HG03060 (cell line): ENCODE measurements around the gene CHRD.

ENCODE experiments used
- ATAC-seq: cut with Tn5 transposase; IDR thresholded peaks from one replicate; pipeline ENCODE4 v1.9.1; 2021; ENCODE audit warnings: low read depth, moderate number of reproducible peaks; ENCODE audit not compliant: unreplicated experiment

The CHRD gene

DNA sequence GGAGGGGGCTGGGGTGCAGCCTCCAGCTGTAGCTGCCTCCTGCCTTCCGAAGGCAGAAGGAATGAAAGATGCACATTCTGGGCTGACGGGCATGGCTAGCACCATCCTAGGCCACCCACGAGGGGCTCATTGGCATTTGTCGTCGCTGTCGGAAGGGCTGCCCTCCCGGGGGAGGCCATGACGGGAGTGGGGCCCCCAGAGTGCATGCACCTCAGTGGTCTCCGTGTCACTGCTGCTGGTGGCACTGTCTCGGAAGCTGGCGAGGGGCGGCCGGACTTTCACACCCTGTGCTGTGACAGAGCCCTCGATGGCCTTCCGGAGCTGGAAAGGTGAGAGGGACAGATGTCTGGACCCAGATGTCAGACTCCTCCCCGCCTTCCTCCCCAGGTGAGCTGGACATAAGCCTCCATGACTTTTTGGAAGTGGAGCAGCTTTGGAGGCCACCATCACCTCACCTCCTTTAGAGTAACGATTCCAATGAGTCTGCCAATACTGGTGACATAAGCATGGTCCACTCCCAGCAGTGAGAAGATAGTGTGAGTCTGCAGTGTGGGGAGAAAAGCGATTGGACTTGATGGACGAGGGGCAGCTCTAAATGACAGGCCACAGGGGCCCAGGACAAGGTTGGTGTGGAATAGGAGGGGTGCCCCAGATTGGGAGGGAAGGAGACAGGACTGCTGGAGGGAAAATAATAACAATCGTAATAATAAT lies 33.2 kb upstream of the CHRD start:
- no peak for ATAC-seq

GRCh38 chr3:184347321-184348056 lies 32.4 kb upstream of the CHRD start:
- ATAC-seq, result no peak

GRCh38 chr3:184348057-184348382 lies 31.8 kb upstream of the CHRD start:
- ATAC-seq, result no peak

GRCh38 chr3:184349563-184350470 lies 30.0 kb upstream of the CHRD start:
- ATAC-seq, result no peak

DNA sequence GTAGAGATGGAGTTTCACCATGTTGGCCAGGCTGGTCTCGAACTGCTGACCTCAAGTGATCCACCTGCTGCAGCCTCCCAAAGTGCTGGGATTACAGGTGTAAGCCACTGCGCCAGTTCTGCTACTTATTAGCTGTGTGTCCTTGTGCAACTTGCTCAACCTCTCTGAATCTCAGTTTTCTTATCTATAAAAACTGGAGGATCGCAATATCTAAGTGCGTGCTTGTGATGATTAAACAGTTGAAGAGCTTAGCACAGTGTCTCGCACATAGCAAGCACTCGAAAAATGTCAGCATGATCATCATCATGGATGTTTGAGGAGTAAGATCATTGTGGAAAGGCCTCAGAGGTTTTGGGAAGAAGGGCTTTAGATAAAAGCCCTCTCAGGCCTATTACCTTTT lies 29.2 kb upstream of the CHRD start:
- ATAC-seq, result no peak

- no peak for ATAC-seq
Measured at GRCh38 chr3:184351511-184352148, 28.2 kb upstream of the CHRD start.

DNA sequence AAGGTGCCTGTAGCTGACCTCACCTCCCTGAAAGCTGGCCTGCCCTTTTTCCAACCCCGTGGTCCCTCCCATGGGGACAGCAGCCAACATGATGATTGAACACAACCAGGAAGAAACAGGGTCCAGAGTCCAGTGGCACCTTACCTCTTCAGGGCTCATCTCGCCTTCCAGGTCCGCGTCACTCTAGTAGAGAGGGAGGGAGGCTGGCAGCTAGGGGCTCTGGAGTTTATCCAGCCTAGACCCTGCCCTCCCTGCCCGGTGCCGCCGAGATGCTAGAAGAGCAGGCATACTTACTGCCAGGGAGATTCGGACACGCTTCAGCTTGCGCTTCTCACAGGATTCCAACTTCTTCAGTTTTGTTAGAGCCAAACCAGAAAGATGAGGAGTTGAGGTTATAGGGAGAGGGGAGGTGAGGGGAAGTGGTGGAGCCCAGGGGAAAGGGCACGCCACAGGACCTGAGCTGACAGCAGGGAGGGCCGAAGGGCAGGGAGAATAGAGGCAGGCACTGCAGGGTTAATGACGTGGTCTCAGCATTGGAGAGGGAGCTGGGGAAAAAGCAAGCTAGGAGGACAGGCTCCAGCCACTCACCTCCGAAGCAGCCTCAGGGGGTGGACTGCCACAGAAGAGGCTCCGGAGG lies 27.6 kb upstream of the CHRD start:
- no peak for ATAC-seq

- ATAC-seq, result no peak
Measured at GRCh38 chr3:184352897-184353545, 26.8 kb upstream of the CHRD start.

GRCh38 chr3:184353546-184353941 lies 26.3 kb upstream of the CHRD start:
- no peak for ATAC-seq

- no peak for ATAC-seq
Measured at GRCh38 chr3:184354121-184354728, 25.6 kb upstream of the CHRD start.

DNA sequence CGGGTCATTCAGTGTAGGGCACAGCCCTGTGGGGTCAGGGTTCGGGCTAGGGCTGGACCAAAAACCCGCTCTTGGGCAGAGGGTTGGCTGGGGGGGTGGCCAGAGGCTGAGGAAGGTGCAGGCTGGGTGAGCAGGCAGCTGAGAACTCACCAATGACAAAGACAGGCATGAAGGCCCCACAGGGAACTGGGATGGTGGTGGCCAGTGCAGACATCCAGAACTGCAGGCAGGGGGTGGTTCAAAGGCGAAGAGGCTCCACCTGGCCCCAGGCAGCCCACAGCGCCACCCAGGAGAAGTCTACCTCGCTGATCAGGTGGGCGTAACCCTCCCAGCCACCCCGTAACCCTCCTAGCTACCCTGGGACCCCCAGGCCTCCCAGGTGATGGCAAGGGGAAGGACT lies 25.1 kb upstream of the CHRD start:
- ATAC-seq, result no peak

DNA sequence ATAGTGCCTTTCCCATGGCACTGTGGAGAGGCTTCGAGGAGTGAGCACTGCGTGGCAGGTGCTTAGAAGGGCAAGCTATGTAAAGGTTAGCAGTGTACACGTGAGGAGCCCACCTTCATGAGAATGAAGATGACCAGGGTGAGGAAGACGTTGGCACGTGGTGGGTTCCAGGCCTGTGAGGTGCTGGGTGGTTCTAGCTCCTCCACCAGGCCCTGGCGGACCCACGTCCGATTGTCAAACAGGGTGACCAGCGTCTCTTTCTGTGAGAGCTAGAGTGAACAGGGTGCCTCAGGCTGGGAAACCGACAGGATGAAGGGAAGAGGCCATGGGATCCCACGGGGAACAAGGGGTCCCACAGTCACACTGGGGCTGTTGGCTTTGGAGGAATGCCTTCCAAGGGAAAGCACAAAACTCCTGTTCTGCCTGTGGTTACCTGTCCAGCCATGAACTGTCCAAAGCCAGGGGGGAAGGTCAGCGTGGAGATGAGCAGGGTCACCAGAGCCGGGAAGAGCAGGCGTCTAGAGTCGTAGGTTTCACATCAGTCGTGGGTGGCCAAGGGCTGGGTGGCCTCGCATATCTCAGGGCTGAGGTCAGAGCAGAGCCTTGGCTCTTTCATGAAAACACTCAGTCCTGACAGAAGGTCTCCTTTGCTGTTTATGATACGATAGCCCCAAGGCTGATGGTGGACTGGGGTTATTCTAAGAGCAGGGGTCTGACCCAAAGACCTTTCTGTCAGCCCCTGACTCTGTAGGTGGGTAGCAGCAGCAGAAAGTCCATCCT lies 24.4 kb upstream of the CHRD start:
- no peak for ATAC-seq

GRCh38 chr3:184357248-184358123 lies 22.4 kb upstream of the CHRD start:
- no peak for ATAC-seq

DNA sequence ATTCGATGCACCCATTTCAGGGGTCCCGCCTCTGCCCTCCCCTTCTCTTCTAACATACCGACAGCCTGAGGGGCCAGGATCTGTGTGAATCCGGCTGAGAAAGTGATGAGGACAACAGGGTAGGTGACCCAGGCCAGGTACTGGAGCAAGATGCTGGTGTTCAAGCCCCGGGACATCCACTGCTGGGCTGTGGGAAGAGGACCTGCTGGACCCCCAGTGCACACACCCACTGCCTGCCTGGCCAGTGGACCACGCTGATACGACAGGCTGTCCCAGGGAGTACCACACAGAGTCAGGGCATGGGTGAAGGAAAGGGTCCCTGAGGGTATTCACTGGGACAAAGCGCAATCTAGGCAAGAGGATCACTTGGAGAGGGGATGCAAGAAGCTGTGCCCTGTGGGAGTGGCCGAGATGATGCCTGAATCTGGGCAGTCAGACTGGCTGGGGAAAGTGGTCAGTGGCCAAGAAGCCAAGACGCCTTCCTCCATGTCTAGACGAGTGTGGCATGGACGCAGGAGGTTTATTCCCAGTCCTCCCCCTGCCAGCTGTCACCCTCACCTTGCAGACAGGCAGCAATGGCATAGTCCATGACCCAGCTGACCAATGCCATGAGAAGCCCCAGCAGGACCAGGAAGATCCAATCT lies 21.6 kb upstream of the CHRD start:
- no peak for ATAC-seq

DNA sequence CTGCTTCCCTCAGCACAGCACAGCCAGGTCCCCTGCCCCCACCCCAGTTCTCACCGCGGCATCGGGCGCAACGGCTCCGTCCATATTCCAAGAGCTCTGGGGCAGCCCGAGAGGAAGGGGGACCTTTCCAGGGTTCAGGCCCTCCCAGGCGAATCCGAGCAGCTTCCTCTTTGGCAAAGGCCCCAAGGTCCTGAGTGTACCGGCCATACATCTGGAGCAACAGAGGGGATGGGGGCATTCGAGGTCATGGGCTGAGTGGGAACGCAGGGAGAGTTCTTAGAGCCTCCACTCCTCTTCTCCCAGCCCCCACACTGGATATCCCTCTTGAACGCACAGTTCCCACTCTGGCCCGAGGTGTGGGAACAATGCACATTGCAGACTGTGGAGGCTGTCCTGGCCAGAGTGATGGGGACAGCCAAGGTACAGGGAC lies 20.9 kb upstream of the CHRD start:
- ATAC-seq, result no peak

DNA sequence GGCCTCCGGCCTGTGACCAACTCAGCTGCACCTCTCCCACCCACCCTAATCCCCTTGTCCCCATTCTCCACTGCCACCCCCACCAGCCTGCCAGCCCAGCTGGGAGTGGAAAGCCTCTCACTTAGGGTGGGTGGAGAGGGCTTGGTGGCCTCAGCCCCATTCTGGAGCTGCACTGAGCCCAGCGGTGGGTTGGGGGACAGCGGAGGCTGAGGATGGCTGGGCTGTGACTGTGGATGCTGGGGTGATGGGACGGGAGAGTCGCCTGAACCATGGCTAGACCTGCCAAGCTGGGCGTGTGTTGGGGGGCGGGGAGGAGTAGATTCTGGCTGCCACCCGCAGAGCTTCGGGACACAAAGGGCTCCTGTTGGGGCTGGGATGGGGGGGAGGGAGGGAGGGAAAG lies 20.2 kb upstream of the CHRD start:
- no peak for ATAC-seq
